ENCODE measurements around the gene IL13RA1. TPM values are rescaled to one million over a fixed set of nuclear protein-coding genes. Genes with fewer than 3 reads are reported as not detected.

Gene IL13RA1
- total RNA-seq = 22.2 and 28.1 TPM in 2 replicates

DNA sequence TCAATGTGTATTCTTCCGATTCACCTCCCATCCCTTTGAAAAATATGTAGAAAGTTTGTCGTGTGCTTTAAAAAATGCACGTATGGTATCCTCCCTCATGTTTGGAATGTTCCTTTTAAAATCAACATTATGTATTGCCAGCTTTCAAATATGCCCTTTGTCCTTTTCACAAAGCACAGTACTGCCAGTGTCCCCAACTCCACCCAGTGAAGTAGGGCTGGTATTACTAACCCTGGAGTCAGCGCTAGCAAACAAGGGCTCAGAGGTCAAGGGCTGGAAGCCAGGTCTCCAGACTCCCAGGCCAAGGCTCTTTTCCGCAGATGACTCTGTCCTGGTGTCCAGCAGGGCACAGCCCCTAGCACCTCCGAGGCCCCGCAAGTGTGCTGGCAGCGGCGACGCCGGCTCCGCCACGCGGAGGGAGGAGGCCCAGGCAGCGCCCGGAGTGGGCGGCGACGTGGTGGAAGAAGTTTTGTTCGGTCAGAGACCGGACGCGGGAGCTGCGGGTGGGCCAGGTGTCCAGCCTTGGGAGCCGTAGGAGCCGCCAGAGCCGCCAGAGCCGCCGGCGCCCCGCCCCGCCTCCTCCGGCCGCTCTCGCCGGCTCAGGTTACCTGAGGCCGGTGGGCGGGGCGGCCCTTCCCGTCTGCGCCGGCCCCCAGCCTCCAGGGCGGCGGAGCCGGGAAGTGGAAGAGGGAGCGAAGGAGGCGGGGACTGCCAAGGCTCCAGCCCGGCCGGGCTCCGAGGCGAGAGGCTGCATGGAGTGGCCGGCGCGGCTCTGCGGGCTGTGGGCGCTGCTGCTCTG lies at the start of gene IL13RA1:
Gene IL13RA1 (plus strand): TSS at position 720 of the 799 bp plus-strand sequence. CDS start 33 bp downstream, at position 753.

GRCh38 chrX:118823263-118824172 lies 96.1 kb downstream of the IL13RA1 start, which contains the start of gene ZCCHC12:
ZCCHC12 (plus strand) TSS chrX:118823824; CDS start chrX:118825245, 1,421 bp downstream.

Other genes with a start within 250 kb of the IL13RA1 start
- 0.09 and 0.28 TPM in 2 replicates for gene DOCK11, start 231.8 kb upstream of the IL13RA1 start, total RNA-seq
- not detected in 2 replicates for gene ZCCHC12, start 96.2 kb downstream of the IL13RA1 start, total RNA-seq
- not detected in 2 replicates for gene LONRF3, start 247.0 kb downstream of the IL13RA1 start, total RNA-seq

All from airway epithelial cell (primary cell).